Left forelimb (tissue), 1 donor: ENCODE measurements around the gene EME2.

Experiments
- DNase-seq: peaks from one replicate; pipeline ENCODE4 v3.0.0-alpha.2; 2018; ENCODE audit warnings: low spot score

Gene EME2

GRCh38 chr16:1818873-1819525 lies 46.4 kb downstream of the EME2 start:
- no peak for DNase-seq

GRCh38 chr16:1819611-1820010 lies 47.0 kb downstream of the EME2 start:
- DNase-seq = no peak

- DNase-seq = no peak
Measured at GRCh38 chr16:1820096-1820945, 47.7 kb downstream of the EME2 start.

- no peak for DNase-seq
Measured at GRCh38 chr16:1820946-1821290, 48.3 kb downstream of the EME2 start.

GRCh38 chr16:1821861-1822611 lies 49.4 kb downstream of the EME2 start:
- no peak for DNase-seq

- no peak for DNase-seq
Measured at GRCh38 chr16:1822801-1823200, 50.2 kb downstream of the EME2 start.

- DNase-seq = no peak
Measured at GRCh38 chr16:1823821-1824220, 51.2 kb downstream of the EME2 start.

- no peak for DNase-seq
Measured at GRCh38 chr16:1825381-1825863, 52.8 kb downstream of the EME2 start.
